HepG2 (cell line): Measurements from ENCODE around the gene CLEC3B. TPM values are rescaled to one million over a fixed set of nuclear protein-coding genes. Genes with fewer than 3 reads are reported as not detected.

ENCODE experiments used
- ATAC-seq: fragments of 200-7000 bp; cut with Tn5 transposase; 3 replicates; pipeline ENCODE4 v1.9.1; 2020; ENCODE audit warnings: mild to moderate bottlenecking, moderate library complexity
- BruUV-seq: library from RNA; stranded (reverse); fragments of 400-500 nt; replicated peaks from 2 replicates; lab custom pipeline; 2021; lab: Mats Ljungman, UMichigan
- CTCF ChIA-PET: fragments of 300-600 bp; formaldehyde crosslinking; extraction: SDS; loops from one replicate; lab custom pipeline; 2021; ENCODE audit warnings: low total read pairs, inconsistent platforms, low intra/inter-chr PET ratio; lab: Yijun Ruan, JAX
- POLR2A ChIA-PET: fragments of 350-600 bp; sonication (Branson Sonifier 250); formaldehyde crosslinking; loops from one replicate; lab custom pipeline; 2020; ENCODE audit warnings: antibody characterized with exemption, inconsistent platforms; lab: Yijun Ruan, JAX
- DNase-seq: peaks from one replicate; pipeline ENCODE4 v3.0.0-alpha.2; 2015; ENCODE audit warnings: low spot score
- FAIRE-seq: peaks from 3 replicates; lab custom pipeline; 2011; peaks lifted over from hg19 to GRCh38; lab: Jason Lieb, UNC
- H2AFZ ChIP-seq: one replicate; pipeline ENCODE4 v1.6.1; 2011; ENCODE audit warnings: low read length, inconsistent platforms
- H3K27ac ChIP-seq: fragments of 300-600 bp; 3 replicates; pipeline ENCODE4 v1.8.0; 2011; ENCODE audit warnings: mixed run types, mild to moderate bottlenecking, mixed read lengths, low read length, inconsistent platforms; ENCODE audit not compliant: insufficient read depth; ENCODE audit errors: extremely low read length
- H3K27me3 ChIP-seq, 2 experiments: fragments of 200-600 bp in 1 of 2; 2 replicates in 1 of 2; 3 replicates in 1 of 2; pipeline versions ENCODE4 v1.6.0 to v1.8.0; 2011; ENCODE audit warnings: low read length in 2 of 2, mild to moderate bottlenecking in 2 of 2, moderate library complexity in 2 of 2, inconsistent platforms in 1 of 2; ENCODE audit not compliant: insufficient read depth in 2 of 2, control insufficient read depth in 1 of 2
- H3K36me3 ChIP-seq, 2 experiments: fragments of 200-600 bp in 1 of 2; replicated peaks in 1 of 2; 2 replicates in 1 of 2; 3 replicates in 1 of 2; pipeline versions ENCODE4 v1.5.1 to v1.8.0; 2011; ENCODE audit warnings: low read length in 2 of 2, inconsistent platforms in 1 of 2; ENCODE audit not compliant: insufficient read depth in 2 of 2, control insufficient read depth in 1 of 2
- H3K4me1 ChIP-seq: 2 replicates; pipeline ENCODE4 v1.5.1; 2012; ENCODE audit warnings: low read length, inconsistent platforms; ENCODE audit not compliant: insufficient read depth
- H3K4me2 ChIP-seq: 2 replicates; pipeline ENCODE4 v1.6.0; 2011; ENCODE audit warnings: low read depth, low read length, inconsistent platforms
- H3K4me3 ChIP-seq, 3 experiments: fragments of 200-600 bp in 1 of 3; sonication (generic), shearing (Covaris generic) in 1 of 3; replicated peaks in 1 of 3; 2 replicates each; pipeline ENCODE4 v1.5.1; 2011 to 2016; ENCODE audit warnings: low read length in 3 of 3, inconsistent platforms in 2 of 3, low read depth in 2 of 3, mild to moderate bottlenecking in 2 of 3, control low read depth in 1 of 3, mixed read lengths in 1 of 3; ENCODE audit not compliant: insufficient read depth in 1 of 3
- H3K79me2 ChIP-seq: one replicate; pipeline ENCODE4 v1.6.1; 2011; ENCODE audit warnings: low read length, inconsistent platforms; ENCODE audit not compliant: insufficient read depth
- H3K9ac ChIP-seq: 2 replicates; pipeline ENCODE4 v1.6.0; 2011; ENCODE audit warnings: mild to moderate bottlenecking, low read depth, low read length, inconsistent platforms; ENCODE audit not compliant: insufficient read depth
- H3K9me3 ChIP-seq: 2 replicates; pipeline ENCODE4 v1.5.1; 2012; ENCODE audit warnings: mild to moderate bottlenecking, low read length
- H4K20me1 ChIP-seq: 2 replicates; pipeline ENCODE4 v1.6.0; 2011; ENCODE audit warnings: inconsistent platforms, mild to moderate bottlenecking, low read length, moderate library complexity; ENCODE audit not compliant: insufficient read depth
- KDM6A ChIP-seq: IDR thresholded peaks from 2 replicates; pipeline ENCODE4 v1.6.1; 2016; ENCODE audit warnings: low read depth
- LCORL ChIP-seq, 2 experiments: fragments of 450-650 bp in 1 of 2; sonication (generic) in 1 of 2; formaldehyde crosslinking in 1 of 2; IDR thresholded peaks; 2 replicates each; pipeline versions ENCODE4 v1.5.0 to v1.6.1; 2017 to 2020; ENCODE audit warnings: antibody characterized with exemption in 1 of 2, missing genetic modification reagents in 1 of 2
- PRPF4 ChIP-seq: fragments of 200-400 bp; formaldehyde crosslinking; IDR thresholded peaks from 2 replicates; pipeline ENCODE4 v1.6.1; 2016; ENCODE audit warnings: low read length, low read depth; ENCODE audit not compliant: poor library complexity, severe bottlenecking
- REPIN1 ChIP-seq: sonication (generic); formaldehyde crosslinking; IDR thresholded peaks from 2 replicates; pipeline ENCODE4 v1.8.0; 2022; ENCODE audit warnings: missing genetic modification reagents, low read depth, mild to moderate bottlenecking, borderline replicate concordance
- SMAD1 ChIP-seq: sonication (generic); formaldehyde crosslinking; IDR thresholded peaks from 2 replicates; pipeline ENCODE4 v1.4.0; 2020; ENCODE audit warnings: missing genetic modification reagents, low read depth, mild to moderate bottlenecking, borderline replicate concordance
- ZNF17 ChIP-seq: sonication (generic); formaldehyde crosslinking; IDR thresholded peaks from 2 replicates; pipeline ENCODE4 v1.5.0; 2020; ENCODE audit warnings: mild to moderate bottlenecking, missing genetic modification reagents
- ZNF572 ChIP-seq: sonication (generic); formaldehyde crosslinking; IDR thresholded peaks from 2 replicates; pipeline ENCODE4 v1.5.1; 2020; ENCODE audit warnings: mild to moderate bottlenecking, missing genetic modification reagents
- ZNF766 ChIP-seq: sonication (generic); formaldehyde crosslinking; IDR thresholded peaks from 2 replicates; pipeline ENCODE4 v1.5.0; 2020; ENCODE audit warnings: missing genetic modification reagents, borderline replicate concordance
- WGBS: methylation state at CpG from one replicate; pipeline ENCODE4 v1.1.6; 2017; ENCODE audit warnings: low lambda C conversion rate; 5-methylcytosine and 5-hydroxymethylcytosine counted together
- in situ Hi-C: cut with HindIII; loops from 2 replicates; pipeline ENCODE4 v1.10.0; 2017; ENCODE audit warnings: low pct_unique_long_range_greater_than_20kb; ENCODE audit not compliant: extremely low pct_ligation_motif_present
- intact Hi-C: fragments of 100-400 bp; cut with micrococcal nuclease; formaldehyde crosslinking; loops from one replicate; pipeline ENCODE4 v1.10.0; 2022; ENCODE audit not compliant: unreplicated experiment
- polyA plus RNA-seq, 8 experiments: library from polyadenylated mRNA; depleted of rRNA in 3 of 8; stranded (reverse) in 7 of 8; unstranded in 1 of 8; fragments of >200 nt; fragmentation: Illumina TruSeq in 4 of 8; extraction: Trizol in 4 of 8; gene quantifications; 2 replicates each; pipeline versions ENCODE4 v1.2.1 to v1.2.3, GENCODE V29; 2011 to 2016; ENCODE audit warnings: low read depth in 4 of 8, missing spikeins in 1 of 8, mixed read lengths in 1 of 8; ENCODE audit not compliant: insufficient read depth in 1 of 8
- total RNA-seq, 5 experiments: library from RNA; depleted of rRNA; stranded (reverse); fragments of >200 nt; fragmentation: Illumina TruSeq; extraction: Trizol; gene quantifications; 2 replicates each; pipeline ENCODE4 v1.2.3, GENCODE V29; 2016; ENCODE audit warnings: low read depth in 1 of 5
- TF ChIP-seq, protein P1 (sequence below): sonication (generic); formaldehyde crosslinking; IDR thresholded peaks from 2 replicates; pipeline ENCODE4 v1.4.0; 2020; ENCODE audit warnings: missing genetic modification reagents
- TF ChIP-seq, protein P2 (sequence below): sonication (generic); formaldehyde crosslinking; IDR thresholded peaks from 2 replicates; pipeline ENCODE4 v1.4.0; 2020; ENCODE audit warnings: missing genetic modification reagents; ENCODE audit errors: not compliant biosample characterization
- TF ChIP-seq, protein P3 (sequence below): sonication (generic); formaldehyde crosslinking; IDR thresholded peaks from 2 replicates; pipeline ENCODE4 v1.4.0; 2020; ENCODE audit warnings: low read depth, missing genetic modification reagents
- TF ChIP-seq, protein P4 (sequence below): sonication (generic); formaldehyde crosslinking; IDR thresholded peaks from 2 replicates; pipeline ENCODE4 v1.5.0; 2020; ENCODE audit warnings: mild to moderate bottlenecking, low read depth, missing genetic modification reagents, borderline replicate concordance

CLEC3B gene
- total and polyA plus RNA-seq, 2 of the 13 experiments (the other 11 are each of a cell fraction or from before 2014, with no cell fraction given) = 0.07 TPM; not detected in 1

DNA sequence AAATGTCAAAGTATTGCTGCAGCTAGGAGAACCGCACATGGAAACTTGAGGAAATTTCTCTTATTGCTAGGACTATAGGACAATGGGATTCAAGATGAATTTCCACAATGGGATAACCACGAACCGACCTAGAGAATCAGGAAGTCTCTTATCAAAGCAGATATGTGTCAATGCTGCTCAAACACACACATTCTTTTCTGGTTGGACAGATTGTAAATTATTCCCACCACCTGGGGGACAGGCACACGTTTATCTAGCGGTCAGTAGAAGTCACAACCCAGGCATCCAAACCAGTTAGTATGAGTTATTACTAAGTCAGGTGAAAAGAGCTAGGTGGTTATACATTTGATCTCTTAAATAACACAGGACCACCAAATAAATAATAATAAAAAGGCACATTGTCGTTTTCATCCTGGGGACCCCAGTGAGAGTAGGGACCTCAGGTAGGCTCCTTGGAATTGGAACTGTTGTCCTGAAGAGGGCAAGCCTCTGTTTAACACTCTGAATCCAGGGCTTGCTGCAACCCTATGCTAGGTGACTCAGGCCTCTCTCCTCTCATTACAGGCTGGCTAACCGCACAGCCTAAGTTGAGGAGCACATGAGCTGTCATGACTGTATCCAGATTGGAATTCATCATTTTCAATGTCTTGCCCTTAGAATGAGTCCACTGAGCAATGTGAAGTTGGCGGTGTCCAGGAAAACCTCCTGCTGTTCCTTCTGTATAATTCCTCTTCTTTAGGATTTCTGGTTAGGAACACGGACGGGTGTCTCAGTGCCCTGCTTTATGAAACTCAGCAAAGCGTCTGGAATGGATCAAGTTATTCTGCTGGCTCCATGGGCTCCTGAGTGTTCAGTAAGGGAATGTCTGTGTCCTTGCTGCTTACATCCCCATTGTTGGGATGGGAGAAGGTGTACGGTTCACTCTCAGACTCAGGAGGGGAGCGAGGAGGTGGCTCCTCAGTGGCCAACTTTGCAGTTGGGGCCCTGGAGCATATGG lies 59.0 kb downstream of the CLEC3B start:
- POLR2A ChIA-PET = no interaction called here
- no peak for FAIRE-seq
- Histone ChIP-seq H3K27me3 (peaks cover 0 to 1% of the 10 kb centered on the region in 2 experiments; a peak in 1 of 5 replicates), H3K9me3 (no peaks in the 10 kb centered on the region), H3K4me2 (no peak overlapping the region), H3K4me3 (no peak overlapping the region), H4K20me1 (no peaks in the 10 kb centered on the region), H3K27ac (no peak overlapping the region), H3K79me2 (no peaks in the 10 kb centered on the region), H3K4me1 (no peaks in the 10 kb centered on the region), H3K9ac (no peak overlapping the region), H2AFZ (no peak overlapping the region), H3K36me3 (no peaks in the 10 kb centered on the region)
- no TSS peak for BruUV-seq
- DNase-seq = peak; percentile 16
- ATAC-seq = no peak
- 34% methylated on average over 10 of the region's 13 CpGs for WGBS
- intact Hi-C loops = no loop called here
- CTCF ChIA-PET = no interaction called here
- in situ Hi-C loops = no loop called here
- TF ChIP-seq, protein P1, sequence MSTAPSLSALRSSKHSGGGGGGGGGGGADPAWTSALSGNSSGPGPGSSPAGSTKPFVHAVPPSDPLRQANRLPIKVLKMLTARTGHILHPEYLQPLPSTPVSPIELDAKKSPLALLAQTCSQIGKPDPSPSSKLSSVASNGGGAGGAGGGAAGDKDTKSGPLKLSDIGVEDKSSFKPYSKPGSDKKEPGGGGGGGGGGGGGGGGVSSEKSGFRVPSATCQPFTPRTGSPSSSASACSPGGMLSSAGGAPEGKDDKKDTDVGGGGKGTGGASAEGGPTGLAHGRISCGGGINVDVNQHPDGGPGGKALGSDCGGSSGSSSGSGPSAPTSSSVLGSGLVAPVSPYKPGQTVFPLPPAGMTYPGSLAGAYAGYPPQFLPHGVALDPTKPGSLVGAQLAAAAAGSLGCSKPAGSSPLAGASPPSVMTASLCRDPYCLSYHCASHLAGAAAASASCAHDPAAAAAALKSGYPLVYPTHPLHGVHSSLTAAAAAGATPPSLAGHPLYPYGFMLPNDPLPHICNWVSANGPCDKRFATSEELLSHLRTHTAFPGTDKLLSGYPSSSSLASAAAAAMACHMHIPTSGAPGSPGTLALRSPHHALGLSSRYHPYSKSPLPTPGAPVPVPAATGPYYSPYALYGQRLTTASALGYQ = no peak
- TF ChIP-seq ZNF17 (CRISPR knock-in tag) (no peak), LCORL (IDR thresholded peaks at IDR 0.05) (no peak), LCORL (CRISPR knock-in tag; IDR thresholded peaks at IDR 0.05) (no peak), ZNF572 (CRISPR knock-in tag) (no peak), SMAD1 (CRISPR knock-in tag) (no peak), ZNF766 (CRISPR knock-in tag) (no peak), KDM6A (no peak), REPIN1 (CRISPR knock-in tag) (no peak), PRPF4 (no peak)
- TF ChIP-seq, protein P2, sequence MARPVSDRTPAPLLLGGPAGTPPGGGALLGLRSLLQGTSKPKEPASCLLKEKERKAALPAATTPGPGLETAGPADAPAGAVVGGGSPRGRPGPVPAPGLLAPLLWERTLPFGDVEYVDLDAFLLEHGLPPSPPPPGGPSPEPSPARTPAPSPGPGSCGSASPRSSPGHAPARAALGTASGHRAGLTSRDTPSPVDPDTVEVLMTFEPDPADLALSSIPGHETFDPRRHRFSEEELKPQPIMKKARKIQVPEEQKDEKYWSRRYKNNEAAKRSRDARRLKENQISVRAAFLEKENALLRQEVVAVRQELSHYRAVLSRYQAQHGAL = no peak
- TF ChIP-seq, protein P3, sequence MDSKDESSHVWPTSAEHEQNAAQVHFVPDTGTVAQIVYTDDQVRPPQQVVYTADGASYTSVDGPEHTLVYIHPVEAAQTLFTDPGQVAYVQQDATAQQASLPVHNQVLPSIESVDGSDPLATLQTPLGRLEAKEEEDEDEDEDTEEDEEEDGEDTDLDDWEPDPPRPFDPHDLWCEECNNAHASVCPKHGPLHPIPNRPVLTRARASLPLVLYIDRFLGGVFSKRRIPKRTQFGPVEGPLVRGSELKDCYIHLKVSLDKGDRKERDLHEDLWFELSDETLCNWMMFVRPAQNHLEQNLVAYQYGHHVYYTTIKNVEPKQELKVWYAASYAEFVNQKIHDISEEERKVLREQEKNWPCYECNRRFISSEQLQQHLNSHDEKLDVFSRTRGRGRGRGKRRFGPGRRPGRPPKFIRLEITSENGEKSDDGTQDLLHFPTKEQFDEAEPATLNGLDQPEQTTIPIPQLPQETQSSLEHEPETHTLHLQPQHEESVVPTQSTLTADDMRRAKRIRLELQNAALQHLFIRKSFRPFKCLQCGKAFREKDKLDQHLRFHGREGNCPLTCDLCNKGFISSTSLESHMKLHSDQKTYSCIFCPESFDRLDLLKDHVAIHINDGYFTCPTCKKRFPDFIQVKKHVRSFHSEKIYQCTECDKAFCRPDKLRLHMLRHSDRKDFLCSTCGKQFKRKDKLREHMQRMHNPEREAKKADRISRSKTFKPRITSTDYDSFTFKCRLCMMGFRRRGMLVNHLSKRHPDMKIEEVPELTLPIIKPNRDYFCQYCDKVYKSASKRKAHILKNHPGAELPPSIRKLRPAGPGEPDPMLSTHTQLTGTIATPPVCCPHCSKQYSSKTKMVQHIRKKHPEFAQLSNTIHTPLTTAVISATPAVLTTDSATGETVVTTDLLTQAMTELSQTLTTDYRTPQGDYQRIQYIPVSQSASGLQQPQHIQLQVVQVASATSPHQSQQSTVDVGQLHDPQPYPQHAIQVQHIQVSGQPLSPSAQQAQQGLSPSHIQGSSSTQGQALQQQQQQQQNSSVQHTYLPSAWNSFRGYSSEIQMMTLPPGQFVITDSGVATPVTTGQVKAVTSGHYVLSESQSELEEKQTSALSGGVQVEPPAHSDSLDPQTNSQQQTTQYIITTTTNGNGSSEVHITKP (CRISPR knock-in tag) = no peak
- TF ChIP-seq, protein P4, sequence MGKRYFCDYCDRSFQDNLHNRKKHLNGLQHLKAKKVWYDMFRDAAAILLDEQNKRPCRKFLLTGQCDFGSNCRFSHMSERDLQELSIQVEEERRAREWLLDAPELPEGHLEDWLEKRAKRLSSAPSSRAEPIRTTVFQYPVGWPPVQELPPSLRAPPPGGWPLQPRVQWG (CRISPR knock-in tag) = no peak
